Type B pancreatic cell (in vitro differentiated cells): Measurements from ENCODE around the gene ANXA5. TPM values are rescaled to one million over a fixed set of nuclear protein-coding genes. Genes with fewer than 3 reads are reported as not detected.

Source experiments
- DNase-seq: peaks from one replicate; pipeline ENCODE4 v3.0.0; 2021; ENCODE audit warnings: mixed read lengths; ENCODE audit not compliant: unreplicated experiment; ENCODE audit errors: extremely low spot score
- H3K27ac Mint-ChIP-seq: 2 replicates; pipeline ENCODE4 v1.8.0; 2021; ENCODE audit warnings: mild to moderate bottlenecking, mixed read lengths
- H3K27me3 Mint-ChIP-seq: 2 replicates; pipeline ENCODE4 v1.8.0; 2021; ENCODE audit warnings: mixed read lengths
- H3K36me3 Mint-ChIP-seq: 2 replicates; pipeline ENCODE4 v1.8.0; 2021; ENCODE audit warnings: mixed read lengths
- H3K4me1 Mint-ChIP-seq: one replicate; pipeline ENCODE4 v1.8.0; 2021; ENCODE audit warnings: mixed read lengths; ENCODE audit not compliant: unreplicated experiment
- H3K4me3 Mint-ChIP-seq: 2 replicates; pipeline ENCODE4 v1.8.0; 2021; ENCODE audit warnings: mild to moderate bottlenecking, mixed read lengths
- H3K9me3 Mint-ChIP-seq: 2 replicates; pipeline ENCODE4 v1.8.0; 2021; ENCODE audit warnings: mixed read lengths
- total RNA-seq: library from RNA; stranded (reverse); gene quantifications from 2 replicates; pipeline ENCODE4 v1.2.1, GENCODE V29; 2021; ENCODE audit warnings: low replicate concordance
- TF ChIP-seq, protein P1 (sequence below): fragments of 200-600 bp; sonication (generic); conservative IDR thresholded peaks from 2 replicates; pipeline ENCODE4 v1.5.0; 2021; ENCODE audit warnings: antibody characterized with exemption, mild to moderate bottlenecking

Gene ANXA5
- total RNA-seq, 1 donor from 2014 or later: 175 TPM

- Mint-ChIP-seq H3K4me1 (no peaks in the 10 kb centered on the region), H3K27me3 (no peaks in the 10 kb centered on the region), H3K27ac (no peak overlapping the region), H3K36me3 (peaks cover 41% of the 10 kb centered on the region), H3K4me3 (no peak overlapping the region), H3K9me3 (no peaks in the 10 kb centered on the region)
- TF ChIP-seq, protein P1, sequence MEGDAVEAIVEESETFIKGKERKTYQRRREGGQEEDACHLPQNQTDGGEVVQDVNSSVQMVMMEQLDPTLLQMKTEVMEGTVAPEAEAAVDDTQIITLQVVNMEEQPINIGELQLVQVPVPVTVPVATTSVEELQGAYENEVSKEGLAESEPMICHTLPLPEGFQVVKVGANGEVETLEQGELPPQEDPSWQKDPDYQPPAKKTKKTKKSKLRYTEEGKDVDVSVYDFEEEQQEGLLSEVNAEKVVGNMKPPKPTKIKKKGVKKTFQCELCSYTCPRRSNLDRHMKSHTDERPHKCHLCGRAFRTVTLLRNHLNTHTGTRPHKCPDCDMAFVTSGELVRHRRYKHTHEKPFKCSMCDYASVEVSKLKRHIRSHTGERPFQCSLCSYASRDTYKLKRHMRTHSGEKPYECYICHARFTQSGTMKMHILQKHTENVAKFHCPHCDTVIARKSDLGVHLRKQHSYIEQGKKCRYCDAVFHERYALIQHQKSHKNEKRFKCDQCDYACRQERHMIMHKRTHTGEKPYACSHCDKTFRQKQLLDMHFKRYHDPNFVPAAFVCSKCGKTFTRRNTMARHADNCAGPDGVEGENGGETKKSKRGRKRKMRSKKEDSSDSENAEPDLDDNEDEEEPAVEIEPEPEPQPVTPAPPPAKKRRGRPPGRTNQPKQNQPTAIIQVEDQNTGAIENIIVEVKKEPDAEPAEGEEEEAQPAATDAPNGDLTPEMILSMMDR: no peak
- DNase-seq: no peak
Observed at GRCh38 chr4:121677524-121677923, 19.3 kb downstream of the ANXA5 start.

GRCh38 chr4:121676345-121677075 is 20.3 kb downstream of the ANXA5 start:
- H3K36me3 Mint-ChIP-seq: peaks cover 49% of the 10 kb centered on the region
- no peaks in the 10 kb centered on the region for H3K4me1 Mint-ChIP-seq
- DNase-seq: no peak
- H3K27me3 Mint-ChIP-seq: no peaks in the 10 kb centered on the region
- H3K4me3 Mint-ChIP-seq: no peak overlapping the region
- TF ChIP-seq, protein P1: no peak
- peak overlapping the region; percentile 68 for H3K27ac Mint-ChIP-seq
- H3K9me3 Mint-ChIP-seq: no peaks in the 10 kb centered on the region

DNA sequence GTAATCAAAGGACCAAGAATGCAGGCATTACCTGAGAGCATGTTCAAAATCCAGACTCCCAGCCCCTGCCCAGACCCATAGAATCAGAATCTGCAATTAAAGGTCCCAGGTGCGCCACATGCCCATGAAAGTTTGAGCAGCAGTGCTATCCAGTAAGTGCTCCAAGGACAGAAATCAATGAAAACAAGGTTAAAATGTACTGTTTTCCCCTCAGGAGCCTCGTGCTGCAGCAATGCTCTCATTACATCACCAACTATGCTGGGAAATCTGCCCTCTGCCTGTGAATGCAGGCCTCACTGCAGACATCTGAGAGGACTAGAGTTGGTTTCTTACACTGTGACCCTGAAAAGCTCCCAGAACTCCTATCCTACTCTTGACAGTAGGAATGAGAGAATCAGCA is 21.1 kb downstream of the ANXA5 start:
- Mint-ChIP-seq H3K4me1 (no peaks in the 10 kb centered on the region), H3K27ac (no peak overlapping the region), H3K4me3 (no peak overlapping the region), H3K9me3 (no peaks in the 10 kb centered on the region), H3K27me3 (no peaks in the 10 kb centered on the region), H3K36me3 (peaks cover 50% of the 10 kb centered on the region)
- DNase-seq: no peak
- TF ChIP-seq, protein P1: no peak

GRCh38 chr4:121674696-121675095 is 22.1 kb downstream of the ANXA5 start:
- Mint-ChIP-seq H3K4me3 (no peak overlapping the region), H3K36me3 (peaks cover 46% of the 10 kb centered on the region), H3K4me1 (no peaks in the 10 kb centered on the region), H3K27ac (no peak overlapping the region), H3K27me3 (no peaks in the 10 kb centered on the region), H3K9me3 (no peaks in the 10 kb centered on the region)
- no peak for DNase-seq
- TF ChIP-seq, protein P1: no peak

DNA sequence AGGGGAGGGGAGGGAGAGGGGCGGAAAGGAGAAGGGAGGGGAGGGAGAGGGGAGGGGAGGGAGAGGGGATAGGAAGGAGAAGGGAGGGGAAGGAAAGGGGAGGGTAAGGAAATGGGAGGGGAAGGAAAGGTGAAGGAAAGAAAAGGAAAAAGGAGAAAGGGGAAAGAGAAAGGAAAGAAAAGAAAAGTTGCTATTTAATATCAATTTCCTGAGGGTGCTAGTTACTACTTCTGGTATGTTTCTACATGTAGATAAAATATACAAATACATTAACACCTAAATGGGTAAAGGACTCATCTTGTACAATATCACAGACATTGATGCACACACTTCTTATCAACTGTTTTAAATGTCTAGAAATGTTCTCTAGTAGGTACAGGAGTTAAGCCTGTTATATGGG is 22.6 kb downstream of the ANXA5 start:
- no peak for DNase-seq
- TF ChIP-seq, protein P1: no peak
- Mint-ChIP-seq H3K4me3 (no peak overlapping the region), H3K36me3 (peaks cover 46% of the 10 kb centered on the region), H3K27ac (no peak overlapping the region), H3K4me1 (peaks cover under 1% of the 10 kb centered on the region), H3K27me3 (no peaks in the 10 kb centered on the region), H3K9me3 (no peaks in the 10 kb centered on the region)
